NCI-H128 (cell line): ENCODE results near the gene RNPS1.

Source experiments
- DNase-seq: peaks from one replicate; lab custom pipeline; 2025; ENCODE audit not compliant: unreplicated experiment; lab: John Stamatoyannopoulos, UW

Gene RNPS1, protein sequence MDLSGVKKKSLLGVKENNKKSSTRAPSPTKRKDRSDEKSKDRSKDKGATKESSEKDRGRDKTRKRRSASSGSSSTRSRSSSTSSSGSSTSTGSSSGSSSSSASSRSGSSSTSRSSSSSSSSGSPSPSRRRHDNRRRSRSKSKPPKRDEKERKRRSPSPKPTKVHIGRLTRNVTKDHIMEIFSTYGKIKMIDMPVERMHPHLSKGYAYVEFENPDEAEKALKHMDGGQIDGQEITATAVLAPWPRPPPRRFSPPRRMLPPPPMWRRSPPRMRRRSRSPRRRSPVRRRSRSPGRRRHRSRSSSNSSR

DNA sequence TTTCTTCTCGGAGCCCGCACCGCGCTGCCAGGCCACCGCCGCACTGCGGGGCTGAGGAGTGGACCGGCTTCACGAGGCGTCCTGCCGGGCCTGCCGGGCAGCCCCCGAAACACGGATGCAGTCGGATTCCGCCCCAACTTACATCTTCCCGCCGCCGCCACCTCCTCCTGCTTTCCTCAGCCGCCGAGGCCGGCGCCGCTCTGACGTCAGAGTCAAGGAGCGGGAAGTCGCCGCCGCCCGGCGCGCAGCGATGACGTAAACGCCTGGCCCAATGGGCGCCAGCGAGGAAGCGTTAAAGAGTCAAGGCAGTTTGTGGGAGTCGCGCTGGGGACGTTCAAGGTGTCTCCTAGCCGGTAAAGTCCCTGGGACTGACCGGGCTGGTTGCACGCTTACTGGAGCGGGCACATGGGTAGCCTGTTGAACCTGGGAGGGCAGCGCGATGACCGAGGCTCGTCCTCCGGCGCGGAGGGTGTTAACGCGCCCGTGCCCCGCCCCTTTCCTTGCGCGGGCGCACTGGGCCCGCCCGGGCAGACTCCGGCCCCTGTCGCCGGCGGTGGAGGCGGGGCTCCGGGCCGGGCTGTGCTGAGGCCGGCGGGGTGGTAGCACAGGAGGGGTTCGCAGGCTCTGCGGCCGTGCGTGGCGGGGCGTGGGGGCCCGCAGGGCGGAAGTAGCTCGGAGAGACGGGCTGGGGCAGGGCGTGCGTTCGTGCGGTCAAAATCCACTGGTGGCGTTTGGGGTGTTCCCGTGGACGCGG, at the start of gene RNPS1:
Gene RNPS1 (minus strand): TSS at position 214 of the 754 bp plus-strand sequence. CDS start 3,483 bp downstream, outside the sequence.
- DNase-seq = peak; percentile 79

DNA sequence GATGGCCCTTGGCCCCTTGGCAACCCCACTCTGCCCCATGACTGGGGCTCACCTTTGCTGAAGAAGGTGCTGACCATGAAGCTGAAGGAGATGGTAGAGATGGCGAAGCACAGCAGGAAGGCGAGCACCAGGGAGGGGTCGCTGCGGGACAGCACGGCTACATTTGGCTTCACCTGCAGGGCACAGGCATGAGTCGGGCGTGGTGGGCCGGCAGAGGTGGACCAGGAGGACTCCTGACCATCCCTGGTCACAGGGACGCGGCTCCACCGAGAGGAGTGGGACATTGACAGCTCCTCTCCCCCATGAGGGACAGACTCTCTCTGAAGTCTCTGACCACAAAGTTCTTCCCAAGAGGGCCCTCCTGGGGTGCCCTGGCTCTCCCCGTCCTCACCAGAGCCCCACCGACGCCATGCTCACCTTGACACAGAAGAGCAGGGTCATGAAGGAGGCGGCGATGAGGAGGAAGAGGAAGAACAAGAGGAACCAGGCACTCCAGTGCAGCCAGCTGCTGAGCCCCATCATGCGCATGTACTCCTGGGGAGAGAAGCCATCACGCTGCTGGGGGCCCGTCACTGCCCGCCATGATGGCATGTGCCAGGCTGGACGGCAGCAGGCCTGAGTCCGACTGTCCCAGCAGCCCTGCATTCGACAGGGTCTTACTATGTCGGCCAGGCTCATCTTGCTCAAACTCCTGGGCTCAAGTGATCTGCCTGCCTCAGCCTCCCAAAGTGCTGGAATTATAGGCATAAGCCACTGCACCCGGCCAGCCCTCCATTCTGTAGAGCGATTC, 49.5 kb upstream of the RNPS1 start:
- no peak for DNase-seq

DNA sequence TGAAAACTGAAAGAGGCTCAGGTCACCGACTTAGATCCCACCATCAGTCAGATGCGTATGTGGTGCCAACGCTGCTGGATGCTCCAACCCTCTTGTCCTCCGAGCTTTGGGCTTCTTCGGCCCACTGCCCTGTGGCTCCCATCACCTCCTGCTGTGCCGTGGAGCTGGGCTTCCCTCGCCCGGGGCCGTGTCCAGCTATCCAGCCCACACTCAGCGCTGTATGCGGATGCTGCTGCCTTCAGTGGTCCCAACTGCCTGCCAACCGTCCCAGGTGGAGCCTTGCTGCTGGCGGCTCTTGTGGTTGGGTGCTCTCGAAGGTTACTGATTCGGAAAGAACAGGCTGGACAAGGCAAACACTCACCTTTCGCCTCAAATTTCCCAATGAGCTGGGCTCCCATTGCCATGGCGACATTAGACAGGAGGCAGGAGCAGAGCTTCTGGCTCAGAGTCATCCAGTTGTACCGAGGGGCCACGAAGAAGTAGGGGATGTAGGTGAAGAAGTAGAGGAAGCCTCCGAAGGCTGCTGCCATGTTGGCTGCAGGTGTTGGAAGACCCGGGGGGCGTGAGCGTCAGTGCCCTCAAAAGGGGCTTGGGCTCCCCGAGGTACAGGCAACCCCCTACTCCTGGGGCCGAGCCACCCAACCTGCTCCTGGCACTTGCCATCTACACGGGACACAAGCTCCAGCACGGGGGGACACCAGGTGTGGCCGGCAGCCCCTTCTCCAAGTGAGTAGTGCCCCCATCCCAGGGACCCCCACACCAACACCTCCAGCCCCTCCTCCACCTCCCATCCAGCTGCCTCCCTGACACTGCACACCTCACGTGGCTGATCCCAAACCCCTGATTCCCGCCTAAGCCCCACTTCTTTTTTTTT, 40.4 kb upstream of the RNPS1 start:
- DNase-seq = no peak

GRCh38 chr16:2299915-2300192, 31.9 kb upstream of the RNPS1 start:
- no peak for DNase-seq

DNA sequence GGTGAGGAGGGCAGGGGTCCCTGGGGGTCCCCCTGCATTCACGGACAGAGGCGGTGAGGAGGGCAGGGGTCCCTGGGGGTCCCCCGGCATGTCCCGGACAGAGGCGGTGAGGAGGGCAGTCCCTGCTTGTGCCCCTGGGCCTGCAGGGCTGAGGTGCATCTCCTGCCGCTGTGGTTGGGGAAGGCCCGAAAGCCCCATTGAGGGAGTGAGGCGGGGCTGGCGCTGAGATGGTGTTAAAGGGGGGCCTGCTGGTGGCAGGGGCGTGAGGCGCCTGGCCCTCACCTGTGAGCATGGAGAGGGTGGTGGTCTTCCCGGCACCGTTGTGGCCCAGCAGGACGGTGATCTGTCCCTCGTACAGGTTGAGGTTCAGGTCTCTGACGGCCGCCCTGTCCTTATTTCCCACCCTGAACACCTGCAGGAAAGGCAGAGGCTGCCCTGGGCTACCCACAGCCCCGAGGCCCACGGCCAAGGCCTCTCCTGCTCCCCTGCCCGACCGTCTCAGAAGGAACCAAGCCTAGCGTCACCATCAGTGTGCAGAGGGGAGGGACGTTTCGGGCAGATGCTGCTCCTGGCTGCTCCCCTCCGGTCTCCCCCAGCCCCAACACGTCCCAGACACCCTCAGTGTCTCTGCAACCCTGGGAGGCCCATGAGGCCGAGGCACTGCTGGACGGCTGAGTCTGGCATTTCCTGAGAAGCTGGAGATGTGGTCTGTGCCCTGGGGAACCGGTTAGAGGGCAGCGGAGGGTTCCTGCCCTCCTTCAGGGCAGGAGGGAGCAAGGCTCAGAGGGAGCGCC, 31.4 kb upstream of the RNPS1 start:
- no peak for DNase-seq

DNA sequence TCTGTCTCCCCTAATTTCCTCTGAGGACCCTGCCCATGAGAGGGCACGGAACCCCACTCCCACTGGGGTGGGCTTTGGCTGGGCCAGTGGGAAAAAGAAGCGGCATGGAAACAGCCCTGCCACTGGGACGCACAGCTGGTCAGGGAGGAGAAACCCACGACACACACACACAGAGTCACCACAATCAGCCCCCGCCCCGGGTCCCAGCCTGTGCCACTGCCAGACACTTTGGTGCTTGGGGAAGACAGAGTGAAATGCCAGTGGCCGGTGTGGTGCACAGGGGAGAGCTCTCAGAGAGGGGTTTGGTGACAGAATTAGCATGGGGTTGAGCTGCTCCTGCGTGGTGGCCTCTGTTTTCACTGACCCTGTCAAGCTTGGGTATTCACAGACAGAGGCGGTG, 30.7 kb upstream of the RNPS1 start:
- DNase-seq = no peak

- no peak for DNase-seq
Observed at GRCh38 chr16:2297506-2297860, 29.6 kb upstream of the RNPS1 start.

DNA sequence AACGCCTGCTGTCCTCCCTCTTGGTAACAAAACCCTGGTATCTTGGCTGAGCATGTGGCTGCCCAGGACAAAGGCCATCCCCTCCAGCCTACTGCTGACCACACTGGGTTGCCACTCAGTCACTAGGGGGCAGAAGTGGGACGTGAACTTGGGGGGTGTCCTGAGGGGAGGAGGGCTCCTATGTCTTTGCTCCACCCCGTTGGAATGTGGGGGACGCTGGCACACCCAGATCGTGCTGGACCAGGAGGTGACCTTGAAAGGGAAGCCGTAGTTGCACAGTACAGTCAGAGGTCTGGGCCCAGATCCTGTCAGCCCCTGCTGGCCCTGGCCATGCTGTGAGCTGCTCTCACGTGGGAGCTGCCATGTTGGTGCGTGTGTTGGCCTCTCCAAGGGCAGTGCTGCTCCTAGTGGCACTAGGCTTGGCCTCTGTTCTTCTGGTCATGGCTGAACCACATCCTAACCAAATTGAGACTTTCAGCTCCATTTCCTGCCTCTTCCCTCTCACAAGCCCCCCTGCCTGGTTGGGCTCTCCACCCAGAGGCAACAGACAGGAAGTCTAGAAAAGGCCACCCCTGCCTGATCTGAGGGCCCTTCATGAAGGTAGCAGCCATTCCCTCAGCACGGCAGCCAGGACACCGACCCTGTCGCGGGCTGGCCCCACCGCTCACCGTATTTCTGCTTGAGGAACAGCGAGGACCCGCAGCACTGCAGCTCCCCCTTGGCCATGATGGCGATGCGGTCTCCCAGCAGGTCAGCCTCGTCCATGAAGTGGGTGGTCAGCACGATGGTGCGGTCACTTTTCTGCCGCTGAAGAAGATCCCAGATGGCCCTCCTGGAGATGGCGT, 29.0 kb upstream of the RNPS1 start:
- no peak for DNase-seq

DNA sequence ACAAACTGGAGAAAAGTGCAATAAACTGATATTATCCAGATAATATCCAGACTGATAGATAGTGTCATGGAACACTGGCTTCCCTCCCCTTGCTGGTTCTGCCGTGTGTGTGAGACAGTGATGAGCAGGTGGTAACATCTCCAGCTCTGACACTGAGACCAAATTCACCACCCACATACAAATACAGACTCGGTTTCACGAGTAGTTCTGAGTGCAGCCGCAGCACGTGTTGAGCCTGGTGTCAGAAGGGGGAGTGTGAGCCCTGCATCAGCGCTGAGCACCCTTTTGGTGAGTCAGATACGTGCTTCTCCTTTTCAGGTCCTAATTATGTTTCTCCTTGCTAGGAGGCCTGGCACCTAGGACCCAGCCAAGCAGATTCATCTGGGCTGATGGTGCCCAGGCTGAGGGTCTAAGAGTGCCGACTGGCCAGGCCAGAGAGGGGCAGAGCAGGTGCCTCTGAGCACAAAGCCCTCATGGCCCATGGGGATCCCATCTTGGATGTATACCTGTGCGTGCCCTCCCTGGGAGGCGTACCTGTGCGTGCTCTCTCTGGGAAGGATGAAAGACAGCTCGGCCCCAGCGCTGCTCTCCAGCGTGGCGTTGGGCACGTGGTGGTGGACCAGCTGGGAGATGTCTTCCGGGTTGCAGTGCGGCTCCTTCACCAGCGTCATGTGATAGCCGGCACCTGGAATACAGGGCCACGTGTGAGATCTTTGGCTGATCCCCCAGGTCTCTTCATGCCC, 27.3 kb upstream of the RNPS1 start:
- DNase-seq = no peak

DNA sequence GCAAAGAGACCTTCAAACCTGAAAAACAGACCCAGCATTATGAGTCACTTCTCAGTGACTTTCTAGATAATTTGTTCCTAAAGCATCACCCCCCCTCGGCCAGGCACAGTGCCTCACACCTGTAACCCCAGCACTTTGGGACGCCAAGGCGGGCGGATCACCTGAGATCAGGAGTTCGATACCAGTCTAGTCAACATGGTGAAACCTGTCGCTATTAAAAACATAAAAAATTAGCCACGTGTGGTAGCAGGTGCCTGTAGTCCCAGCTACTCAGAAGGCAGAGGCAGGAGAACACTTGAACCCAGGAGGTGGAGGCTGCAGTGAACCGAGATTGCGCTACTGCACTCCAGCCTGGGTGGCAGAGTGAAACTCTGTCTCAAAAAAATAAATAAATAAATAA, 24.3 kb upstream of the RNPS1 start:
- DNase-seq = no peak

DNA sequence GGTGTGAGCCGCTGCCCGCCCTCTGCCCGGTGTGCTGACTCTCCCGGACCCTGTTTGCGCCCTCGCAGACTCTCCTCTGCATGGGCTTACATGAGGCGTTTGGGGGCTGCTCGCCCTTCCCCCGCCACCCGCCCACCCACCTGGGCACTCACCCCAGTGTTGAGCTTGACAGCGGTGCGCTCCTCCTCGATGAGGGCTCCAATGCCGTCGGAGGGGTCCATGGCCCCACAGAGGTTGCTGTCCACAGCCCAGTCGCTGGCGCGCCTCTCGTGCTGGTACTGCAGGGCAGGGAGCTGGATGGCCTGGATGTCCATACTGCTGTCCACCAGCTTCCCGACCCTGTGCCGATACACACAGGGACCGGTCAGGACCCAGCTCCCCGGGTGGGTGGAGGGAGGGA, 21.4 kb upstream of the RNPS1 start:
- no peak for DNase-seq

- no peak for DNase-seq
Observed at GRCh38 chr16:2288726-2289125, 20.8 kb upstream of the RNPS1 start.

GRCh38 chr16:2287916-2288547, 20.1 kb upstream of the RNPS1 start:
- DNase-seq = no peak

DNA sequence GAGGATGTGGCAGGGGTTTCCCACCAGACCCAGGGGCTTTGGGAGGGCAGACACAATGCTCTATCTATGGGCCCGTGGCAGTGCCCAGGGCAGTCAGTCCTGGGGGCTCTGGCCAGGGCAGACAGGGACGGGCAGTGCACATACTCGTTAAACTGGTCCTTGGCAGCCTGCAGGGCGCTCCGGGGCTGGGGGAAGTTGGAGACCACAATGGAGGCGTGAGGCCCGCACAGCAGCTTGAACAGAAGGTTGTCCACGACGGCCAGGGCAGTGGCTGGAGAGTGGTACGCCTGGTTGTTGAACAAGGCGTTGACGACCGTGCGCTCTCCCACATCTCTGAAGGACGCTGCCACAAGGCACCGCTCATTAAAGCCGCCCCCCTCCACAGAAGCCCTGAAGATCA, 18.6 kb upstream of the RNPS1 start:
- DNase-seq = no peak

DNA sequence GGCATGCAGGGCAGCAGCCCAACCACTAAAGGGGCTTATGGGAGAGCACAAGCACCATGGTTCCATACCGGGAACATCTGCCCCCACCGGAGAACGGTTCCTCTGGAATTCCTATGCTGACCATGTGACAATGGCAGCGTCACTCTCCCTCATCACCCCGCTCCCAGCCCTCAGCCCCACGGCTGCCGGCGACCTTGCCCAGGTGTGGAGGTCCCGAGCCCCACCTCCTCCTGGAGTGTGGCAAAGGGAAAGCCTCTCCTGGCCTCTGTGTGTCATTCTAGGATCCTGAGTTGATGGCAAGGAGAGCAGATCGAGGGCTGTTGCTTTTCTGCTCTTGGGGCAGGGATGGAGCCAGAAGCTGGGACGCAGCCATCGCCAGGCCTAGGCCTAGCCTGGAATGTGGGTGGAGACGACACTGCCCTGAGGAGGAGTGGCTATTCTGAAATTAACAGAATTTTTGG, 17.8 kb upstream of the RNPS1 start:
- no peak for DNase-seq

- no peak for DNase-seq
Observed at GRCh38 chr16:2284797-2285576, 17.1 kb upstream of the RNPS1 start.

GRCh38 chr16:2284001-2284770, 16.3 kb upstream of the RNPS1 start:
- DNase-seq = no peak
